IPS-15b (cell line): ENCODE measurements around the gene CLSTN3.

Source experiments
- H3K27me3 ChIP-seq: one replicate; pipeline ENCODE4 v1.6.1; 2013; ENCODE audit warnings: low read length; ENCODE audit not compliant: control insufficient read depth, insufficient read depth
- H3K36me3 ChIP-seq: one replicate; pipeline ENCODE4 v1.6.1; 2013; ENCODE audit warnings: low read length; ENCODE audit not compliant: control insufficient read depth, insufficient read depth
- H3K4me1 ChIP-seq: one replicate; pipeline ENCODE4 v1.6.1; 2013; ENCODE audit warnings: mild to moderate bottlenecking, low read length; ENCODE audit not compliant: control insufficient read depth, insufficient read depth
- H3K4me3 ChIP-seq: one replicate; pipeline ENCODE4 v1.5.1; 2013; ENCODE audit warnings: low read depth, low read length
- H3K9ac ChIP-seq: one replicate; pipeline ENCODE4 v1.6.1; 2013; ENCODE audit warnings: low read depth, mild to moderate bottlenecking, low read length
- H3K9me3 ChIP-seq: one replicate; pipeline ENCODE4 v1.6.1; 2013; ENCODE audit warnings: mild to moderate bottlenecking, low read length; ENCODE audit not compliant: control insufficient read depth, insufficient read depth

The CLSTN3 gene

GRCh38 chr12:7129872-7130691, at the start of gene CLSTN3:
CLSTN3 (plus strand) TSS chr12:7130371; CDS start chr12:7130649, 278 bp downstream.
- Histone ChIP-seq H3K4me3 (peak within 1 kb of the TSS; percentile 88), H3K9ac (peak within 1 kb of the TSS; percentile 47), H3K9me3 (no peaks in the 10 kb centered on the region), H3K27me3 (peaks cover 11% of the 10 kb centered on the region), H3K4me1 (peaks cover 13% of the 10 kb centered on the region), H3K36me3 (no peaks in the 10 kb centered on the region)

GRCh38 chr12:7081037-7081436, 49.1 kb upstream of the CLSTN3 start:
- Histone ChIP-seq H3K27me3 (no peaks in the 10 kb centered on the region), H3K4me1 (no peaks in the 10 kb centered on the region)

GRCh38 chr12:7083125-7083524, 47.0 kb upstream of the CLSTN3 start:
- H3K27me3 ChIP-seq: no peaks in the 10 kb centered on the region
- H3K4me3 ChIP-seq: no peak overlapping the region
- no peaks in the 10 kb centered on the region for H3K9me3 ChIP-seq
- peaks cover 6% of the 10 kb centered on the region for H3K36me3 ChIP-seq
- no peak overlapping the region for H3K9ac ChIP-seq
- H3K4me1 ChIP-seq: no peaks in the 10 kb centered on the region

More at GRCh38 chr12:7081037-7081436, 49.1 kb upstream of the CLSTN3 start:
- H3K9me3 ChIP-seq: no peaks in the 10 kb centered on the region
- no peak overlapping the region for H3K9ac ChIP-seq
- H3K4me3 ChIP-seq: no peak overlapping the region
- peaks cover 6% of the 10 kb centered on the region for H3K36me3 ChIP-seq

GRCh38 chr12:7089196-7089871, 40.8 kb upstream of the CLSTN3 start:
- Histone ChIP-seq H3K4me1 (peaks cover 12% of the 10 kb centered on the region), H3K36me3 (peaks cover 6% of the 10 kb centered on the region), H3K9me3 (no peaks in the 10 kb centered on the region)

GRCh38 chr12:7090222-7090998, 39.8 kb upstream of the CLSTN3 start:
- peak overlapping the region; percentile 4 for H3K9ac ChIP-seq
- no peaks in the 10 kb centered on the region for H3K9me3 ChIP-seq
- peaks cover 14% of the 10 kb centered on the region for H3K4me1 ChIP-seq
- no peak overlapping the region for H3K4me3 ChIP-seq
- H3K36me3 ChIP-seq: no peaks in the 10 kb centered on the region
- no peaks in the 10 kb centered on the region for H3K27me3 ChIP-seq

More at GRCh38 chr12:7089196-7089871, 40.8 kb upstream of the CLSTN3 start:
- Histone ChIP-seq H3K4me3 (no peak overlapping the region), H3K27me3 (no peaks in the 10 kb centered on the region), H3K9ac (no peak overlapping the region)

- no peak overlapping the region for H3K4me3 ChIP-seq
- H3K4me1 ChIP-seq: peaks cover 19% of the 10 kb centered on the region
- no peaks in the 10 kb centered on the region for H3K27me3 ChIP-seq
- no peak overlapping the region for H3K9ac ChIP-seq
- no peaks in the 10 kb centered on the region for H3K9me3 ChIP-seq
- H3K36me3 ChIP-seq: no peaks in the 10 kb centered on the region
Observed at GRCh38 chr12:7091171-7091570, 39.0 kb upstream of the CLSTN3 start.

GRCh38 chr12:7091660-7092228, 38.4 kb upstream of the CLSTN3 start:
- no peaks in the 10 kb centered on the region for H3K36me3 ChIP-seq
- H3K9ac ChIP-seq: no peak overlapping the region
- H3K27me3 ChIP-seq: no peaks in the 10 kb centered on the region
- no peaks in the 10 kb centered on the region for H3K9me3 ChIP-seq
- H3K4me1 ChIP-seq: peaks cover 19% of the 10 kb centered on the region
- H3K4me3 ChIP-seq: peak overlapping the region; percentile 41

GRCh38 chr12:7092229-7092985, 37.8 kb upstream of the CLSTN3 start, which contains the start of gene C1R:
C1R (minus strand) TSS chr12:7092445; CDS start chr12:7092388, 57 bp downstream.
- Histone ChIP-seq H3K4me1 (peaks cover 19% of the 10 kb centered on the region), H3K9me3 (no peaks in the 10 kb centered on the region), H3K9ac (no peak within 1 kb of the TSS), H3K4me3 (peak within 1 kb of the TSS; percentile 41), H3K27me3 (no peaks in the 10 kb centered on the region), H3K36me3 (no peaks in the 10 kb centered on the region)

- H3K9me3 ChIP-seq: no peaks in the 10 kb centered on the region
- no peaks in the 10 kb centered on the region for H3K27me3 ChIP-seq
- peaks cover 19% of the 10 kb centered on the region for H3K4me1 ChIP-seq
- H3K36me3 ChIP-seq: no peaks in the 10 kb centered on the region
- no peak overlapping the region for H3K9ac ChIP-seq
- H3K4me3 ChIP-seq: no peak overlapping the region
Observed at GRCh38 chr12:7092986-7093460, 37.1 kb upstream of the CLSTN3 start.

- Histone ChIP-seq H3K36me3 (no peaks in the 10 kb centered on the region), H3K27me3 (no peaks in the 10 kb centered on the region), H3K9me3 (no peaks in the 10 kb centered on the region), H3K4me1 (peaks cover 19% of the 10 kb centered on the region), H3K9ac (no peak overlapping the region), H3K4me3 (no peak overlapping the region)
Observed at GRCh38 chr12:7093486-7093885, 36.7 kb upstream of the CLSTN3 start.
